ENCODE measurements around the gene POLR2H. TPM values are rescaled to one million over a fixed set of nuclear protein-coding genes. Genes with fewer than 3 reads are reported as not detected.

The POLR2H gene
- total RNA-seq, 6 donors from 2014 or later: 41.4 to 235 (median 66.2) TPM

GRCh38 chr3:184335661-184336546, 25.6 kb upstream of the POLR2H start:
- H3K4me3 ChIP-seq: peak overlapping the region; percentile 67 to 93 (median 87)
- peak; percentile 75 to 89 for ATAC-seq (ENCODE audit: low FRiP score in 2 of 2)
- no peaks in the 10 kb centered on the region for H3K9me3 ChIP-seq
- peaks cover 28 to 46% (median 37%) of the 10 kb centered on the region in 4 donors for H3K36me3 ChIP-seq
- WGBS, 2 donors: 2% methylated on average over 55 of the region's 77 CpGs; no CpG with 5 or more reads in 1 of the 2 donors
- peak overlapping the region; percentile 93 to 97 (median 95) for H3K27ac ChIP-seq
- TF ChIP-seq CTCF (IDR thresholded peaks at IDR 0.05) (peak in 1 of 6 experiments; percentile 11), POLR2A (IDR thresholded peaks at IDR 0.05) (peak in 3 of 4 donors; percentile 49 to 84 (median 60)), EP300 (IDR thresholded peaks at IDR 0.05) (no peak), POLR2AphosphoS5 (IDR thresholded peaks at IDR 0.05) (peak; percentile 80 to 93)
- DNase-seq: peak; percentile 85 to 99
- H3K4me1 ChIP-seq: peaks cover 32 to 47% (median 39%) of the 10 kb centered on the region in 4 donors
- H3K27me3 ChIP-seq: no peaks in the 10 kb centered on the region

- Histone ChIP-seq H3K4me1 (peaks cover 36 to 52% (median 38%) of the 10 kb centered on the region in 4 donors), H3K27ac (peak overlapping the region; percentile 93 to 97 (median 95)), H3K9me3 (no peaks in the 10 kb centered on the region), H3K4me3 (peak overlapping the region; percentile 67 to 93 (median 87)), H3K36me3 (peaks cover 21 to 40% (median 30%) of the 10 kb centered on the region in 4 donors), H3K27me3 (no peaks in the 10 kb centered on the region)
- ATAC-seq (ENCODE audit: low FRiP score in 2 of 2) (peak; percentile 7 to 50), DNase-seq (no peak)
- 31 to 35% methylated on average over 10 to 16 of the region's 17 CpGs for WGBS, 2 donors
- TF ChIP-seq CTCF (IDR thresholded peaks at IDR 0.05) (no peak), EP300 (IDR thresholded peaks at IDR 0.05) (no peak), POLR2A (IDR thresholded peaks at IDR 0.05) (peak in 1 of 4 donors; percentile 12), POLR2AphosphoS5 (IDR thresholded peaks at IDR 0.05) (peak; percentile 17 to 24)
These were observed 24.7 kb upstream of the POLR2H start for GRCh38 chr3:184336547-184337398.

- DNase-seq (no peak), ATAC-seq (ENCODE audit: low FRiP score in 2 of 2) (no peak)
- H3K27ac ChIP-seq: peak within 1 kb of the TSS; percentile 93 to 97 (median 95)
- peaks cover 33 to 52% (median 38%) of the 10 kb centered on the region in 4 donors for H3K4me1 ChIP-seq
- H3K36me3 ChIP-seq: peaks cover 15 to 40% (median 29%) of the 10 kb centered on the region in 4 donors
- H3K27me3 ChIP-seq: no peaks in the 10 kb centered on the region
- 73 to 77% methylated on average over 4 to 6 of the region's 6 CpGs for WGBS, 2 donors
- H3K4me3 ChIP-seq: peak within 1 kb of the TSS; percentile 67 to 93 (median 87)
- H3K9me3 ChIP-seq: no peaks in the 10 kb centered on the region
- TF ChIP-seq EP300 (IDR thresholded peaks at IDR 0.05) (no peak), CTCF (IDR thresholded peaks at IDR 0.05) (no peak), POLR2A (IDR thresholded peaks at IDR 0.05) (no peak), POLR2AphosphoS5 (IDR thresholded peaks at IDR 0.05) (no peak)
These were observed 24.2 kb upstream of the POLR2H start, which contains the start of gene FAM131A for GRCh38 chr3:184337399-184337714. Gene FAM131A (plus strand): TSS chr3:184337600. CDS start chr3:184337631, 31 bp downstream.

- Histone ChIP-seq H3K4me3 (peak overlapping the region in 2 of 4 donors; percentile 1 to 10), H3K36me3 (peaks cover 10 to 40% (median 27%) of the 10 kb centered on the region in 4 donors), H3K4me1 (peaks cover 33 to 52% (median 39%) of the 10 kb centered on the region in 4 donors), H3K27ac (peak overlapping the region; percentile 11 to 97 (median 94)), H3K9me3 (no peaks in the 10 kb centered on the region), H3K27me3 (no peaks in the 10 kb centered on the region)
- ATAC-seq (ENCODE audit: low FRiP score in 2 of 2): no peak
- TF ChIP-seq POLR2AphosphoS5 (IDR thresholded peaks at IDR 0.05) (no peak), POLR2A (IDR thresholded peaks at IDR 0.05) (no peak), CTCF (IDR thresholded peaks at IDR 0.05) (no peak), EP300 (IDR thresholded peaks at IDR 0.05) (no peak)
- DNase-seq: no peak
- WGBS, 2 donors: 66 to 72% methylated on average over 7 of the region's 7 CpGs
These were observed 23.5 kb upstream of the POLR2H start for GRCh38 chr3:184337981-184338380.
